Measurements from ENCODE around the gene FILIP1.
"Not testable (repeated sequence)": the region's sequence is repeated elsewhere in the genome, so short reads cannot be mapped to it uniquely, and the experiment has no call there.

The FILIP1 gene

DNA sequence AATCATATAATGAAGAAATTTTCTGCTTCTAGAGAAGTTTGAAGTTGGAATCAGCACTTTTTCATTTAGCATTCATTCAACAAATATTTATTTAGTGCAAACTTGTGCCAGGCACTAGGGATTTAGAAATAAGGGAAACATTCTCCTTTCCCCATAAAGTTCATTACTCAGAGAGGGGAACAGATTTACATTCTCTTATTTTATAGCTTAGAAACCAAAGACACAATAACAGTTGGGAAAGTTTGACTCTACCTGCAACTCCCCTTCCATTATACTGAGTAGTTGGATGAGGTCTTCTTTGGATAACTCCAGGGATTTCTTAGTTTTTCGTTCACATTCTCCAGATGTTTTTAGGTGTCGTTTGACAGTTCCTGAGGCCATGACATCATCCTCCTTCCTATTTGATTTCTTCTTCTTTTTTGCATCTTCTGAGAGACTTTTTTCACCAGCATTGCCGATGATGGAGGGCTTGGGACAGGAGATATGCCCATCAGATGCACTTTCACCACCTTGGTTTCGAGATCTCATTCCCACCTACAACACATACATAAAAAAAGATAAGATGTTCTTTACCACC, 79.1 kb downstream of the FILIP1 start:
- POLR2A ChIA-PET (ENCODE audit: low non-redundant PET), result no interaction called here
- CTCF ChIA-PET, result interaction anchor here (0.7 kb wide), 1 partner anchor 1323 kb away, joined by 4 read pairs; no protein-coding TSS in a partner anchor
- no peak for DNase-seq (ENCODE audit: low spot score)
- no peak overlapping the region for H3K27ac ChIP-seq
- TF ChIP-seq, protein P1, sequence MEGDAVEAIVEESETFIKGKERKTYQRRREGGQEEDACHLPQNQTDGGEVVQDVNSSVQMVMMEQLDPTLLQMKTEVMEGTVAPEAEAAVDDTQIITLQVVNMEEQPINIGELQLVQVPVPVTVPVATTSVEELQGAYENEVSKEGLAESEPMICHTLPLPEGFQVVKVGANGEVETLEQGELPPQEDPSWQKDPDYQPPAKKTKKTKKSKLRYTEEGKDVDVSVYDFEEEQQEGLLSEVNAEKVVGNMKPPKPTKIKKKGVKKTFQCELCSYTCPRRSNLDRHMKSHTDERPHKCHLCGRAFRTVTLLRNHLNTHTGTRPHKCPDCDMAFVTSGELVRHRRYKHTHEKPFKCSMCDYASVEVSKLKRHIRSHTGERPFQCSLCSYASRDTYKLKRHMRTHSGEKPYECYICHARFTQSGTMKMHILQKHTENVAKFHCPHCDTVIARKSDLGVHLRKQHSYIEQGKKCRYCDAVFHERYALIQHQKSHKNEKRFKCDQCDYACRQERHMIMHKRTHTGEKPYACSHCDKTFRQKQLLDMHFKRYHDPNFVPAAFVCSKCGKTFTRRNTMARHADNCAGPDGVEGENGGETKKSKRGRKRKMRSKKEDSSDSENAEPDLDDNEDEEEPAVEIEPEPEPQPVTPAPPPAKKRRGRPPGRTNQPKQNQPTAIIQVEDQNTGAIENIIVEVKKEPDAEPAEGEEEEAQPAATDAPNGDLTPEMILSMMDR (conservative IDR thresholded peaks at IDR 0.05; ENCODE audit: low read depth), result no peak

DNA sequence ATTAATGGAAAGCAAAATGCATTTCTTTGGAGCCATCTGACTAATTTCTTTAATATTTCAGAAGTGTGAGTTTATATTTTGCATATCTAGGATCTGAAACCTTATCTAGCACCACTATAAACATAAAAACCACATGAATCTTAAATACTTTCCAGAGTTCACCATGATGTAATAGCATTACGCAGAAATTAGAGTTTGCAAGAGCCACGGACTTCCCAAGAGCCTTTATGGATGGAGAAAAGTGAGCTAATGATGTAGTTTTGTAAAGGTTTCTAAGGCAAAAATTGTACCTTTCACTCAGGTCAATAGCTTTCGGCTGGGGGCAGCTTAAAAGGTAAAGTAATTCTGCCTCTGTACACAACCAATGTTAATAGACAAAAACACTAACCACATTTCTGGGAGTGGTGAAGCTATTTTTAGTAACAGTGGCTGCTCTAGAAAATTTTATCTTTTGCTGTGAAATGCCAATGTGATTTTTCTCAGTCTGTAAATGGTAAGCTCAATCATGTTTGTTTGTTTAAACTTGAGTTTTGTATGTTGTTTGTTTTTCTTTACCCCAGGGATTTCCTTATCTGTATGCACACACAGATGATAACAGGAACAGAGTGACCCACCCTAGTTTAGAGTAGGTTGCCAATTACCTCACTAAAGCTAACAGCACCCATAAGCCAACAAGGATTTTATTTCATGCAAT, 80.5 kb downstream of the FILIP1 start:
- TF ChIP-seq, protein P1 (conservative IDR thresholded peaks at IDR 0.05; ENCODE audit: low read depth), result no peak
- ChIA-PET CTCF (no interaction called here), POLR2A (ENCODE audit: low non-redundant PET) (no interaction called here)
- no peak overlapping the region for H3K27ac ChIP-seq
- DNase-seq (ENCODE audit: low spot score), result no peak

DNA sequence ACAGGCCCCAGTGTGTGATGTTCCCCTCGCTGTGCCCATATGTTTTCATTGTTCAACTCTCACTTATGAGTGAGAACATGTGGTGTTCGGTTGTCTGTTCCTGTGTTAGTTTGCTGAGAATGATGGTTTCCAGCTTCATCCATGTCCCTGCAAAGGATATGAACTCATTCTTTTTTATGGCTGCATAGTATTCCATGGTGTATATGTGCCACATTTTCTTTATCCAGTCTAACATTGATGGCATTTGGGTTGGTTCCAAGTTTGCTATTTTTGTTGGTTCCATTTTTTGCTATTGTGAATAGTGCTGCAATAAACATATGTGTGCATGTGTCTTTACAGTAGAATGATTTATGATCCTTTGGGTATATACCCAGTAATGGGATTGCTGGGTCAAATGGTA, 83.0 kb downstream of the FILIP1 start:
- H3K27ac ChIP-seq; POLR2A ChIA-PET (ENCODE audit: low non-redundant PET); DNase-seq (ENCODE audit: low spot score); CTCF ChIA-PET: not testable (repeated sequence)

DNA sequence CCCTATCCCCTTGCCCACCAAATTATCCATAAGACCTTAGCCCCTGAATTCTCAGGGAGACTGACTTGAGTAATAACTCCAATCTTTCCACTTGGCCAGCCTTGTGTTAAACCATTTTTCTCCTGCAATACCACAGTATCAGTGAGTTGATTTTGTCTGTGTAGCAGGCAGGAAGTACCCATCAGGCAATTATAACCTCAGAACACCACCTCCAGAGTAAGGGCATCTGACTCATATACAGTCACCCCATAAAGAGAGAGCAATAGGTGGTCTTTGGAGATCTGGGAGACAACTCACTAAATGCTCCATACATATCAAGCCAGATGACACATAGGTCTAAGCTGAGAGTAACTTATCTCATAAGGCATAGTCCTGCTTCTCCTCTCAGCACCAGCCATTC, 83.7 kb downstream of the FILIP1 start:
- POLR2A ChIA-PET (ENCODE audit: low non-redundant PET), result no interaction called here
- no peak overlapping the region for H3K27ac ChIP-seq
- CTCF ChIA-PET, result no interaction called here

DNA sequence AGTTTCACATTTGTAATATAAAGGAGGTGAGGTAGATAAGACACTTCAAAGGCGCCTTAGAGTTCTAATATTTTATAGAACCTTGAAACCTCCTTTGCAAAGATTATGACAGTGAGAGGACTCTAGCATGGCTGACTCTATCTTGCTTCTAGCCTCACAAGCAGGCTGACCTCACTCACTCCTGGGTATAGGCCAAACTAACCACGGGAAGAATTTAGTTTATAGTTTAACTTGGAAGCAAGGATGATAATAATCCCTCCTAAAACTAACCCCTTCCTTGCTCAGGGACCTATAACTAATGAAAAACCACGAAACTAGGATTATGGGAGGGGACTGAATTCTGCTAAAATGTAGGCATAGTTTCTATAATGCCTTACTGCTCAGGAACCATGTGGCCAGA, 84.3 kb downstream of the FILIP1 start:
- POLR2A ChIA-PET (ENCODE audit: low non-redundant PET), result no interaction called here
- CTCF ChIA-PET, result no interaction called here
- no peak for DNase-seq (ENCODE audit: low spot score)
- H3K27ac ChIP-seq, result no peak overlapping the region
- TF ChIP-seq, protein P1 (conservative IDR thresholded peaks at IDR 0.05; ENCODE audit: low read depth), result no peak

More for the DNA sequence above, 83.7 kb downstream of the FILIP1 start:
- no peak for DNase-seq (ENCODE audit: low spot score)
- TF ChIP-seq, protein P1 (conservative IDR thresholded peaks at IDR 0.05; ENCODE audit: low read depth), result no peak

DNA sequence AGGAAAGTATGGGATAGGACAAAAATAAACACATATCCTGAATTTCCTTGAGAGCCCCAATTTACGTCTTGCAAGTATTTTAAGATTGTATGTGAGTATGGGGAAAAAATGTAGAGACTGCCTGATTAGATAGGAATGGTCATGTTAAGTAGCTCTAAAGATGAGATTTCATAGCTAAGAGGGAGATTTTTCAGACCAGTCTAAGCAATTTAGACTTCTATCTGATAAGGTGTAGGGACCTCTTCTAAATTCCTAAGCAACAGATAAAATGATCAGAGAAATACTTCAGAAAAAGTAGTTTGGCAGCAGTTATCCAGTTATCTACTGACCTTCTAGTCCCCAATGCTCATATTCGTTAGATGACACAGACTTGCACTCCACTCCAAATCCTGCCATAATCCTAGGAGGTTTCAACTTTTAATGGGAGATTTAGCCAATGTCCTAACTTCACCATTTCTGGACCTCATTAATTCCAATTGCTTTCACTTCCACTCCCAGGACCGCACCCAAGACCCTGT, 90.0 kb downstream of the FILIP1 start:
- no peak overlapping the region for H3K27ac ChIP-seq
- TF ChIP-seq, protein P1 (conservative IDR thresholded peaks at IDR 0.05; ENCODE audit: low read depth), result no peak
- no peak for DNase-seq (ENCODE audit: low spot score)
- CTCF ChIA-PET, result no interaction called here
- POLR2A ChIA-PET (ENCODE audit: low non-redundant PET), result no interaction called here

DNA sequence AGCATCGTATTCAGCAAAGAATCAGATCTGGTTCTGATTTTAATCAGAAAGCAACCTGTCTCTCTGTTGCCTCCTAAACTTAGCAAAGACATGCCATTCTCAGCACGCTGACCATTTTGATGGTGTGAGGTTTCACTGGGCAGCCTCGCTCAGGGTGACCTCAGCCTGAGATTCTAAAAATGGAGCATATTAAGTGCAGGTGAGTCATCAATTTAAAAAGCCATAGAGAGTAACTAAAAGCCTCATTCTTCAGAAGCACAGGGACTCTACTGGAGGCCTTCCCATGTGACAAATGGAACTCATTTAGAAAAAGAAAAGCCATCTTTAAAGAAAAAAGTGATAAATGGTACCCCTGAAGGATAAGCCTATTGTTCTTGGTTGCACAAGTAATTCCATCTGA, 91.3 kb downstream of the FILIP1 start:
- DNase-seq (ENCODE audit: low spot score), result no peak
- TF ChIP-seq, protein P1 (conservative IDR thresholded peaks at IDR 0.05; ENCODE audit: low read depth), result no peak
- CTCF ChIA-PET, result no interaction called here
- no peak overlapping the region for H3K27ac ChIP-seq
- POLR2A ChIA-PET (ENCODE audit: low non-redundant PET), result no interaction called here

Data from RWPE1 (cell line).